NCI-H2107 (cell line): ENCODE data around the gene SLC24A3.
"Not testable (repeated sequence)": the region's sequence is repeated elsewhere in the genome, so short reads cannot be mapped to it uniquely, and the experiment has no call there.

ENCODE experiments used
- DNase-seq: peaks from one replicate; lab custom pipeline; 2025; lab: John Stamatoyannopoulos, UW

The SLC24A3 gene

GRCh38 chr20:19746396-19746795, 534.0 kb downstream of the SLC24A3 start:
- DNase-seq: no peak

DNA sequence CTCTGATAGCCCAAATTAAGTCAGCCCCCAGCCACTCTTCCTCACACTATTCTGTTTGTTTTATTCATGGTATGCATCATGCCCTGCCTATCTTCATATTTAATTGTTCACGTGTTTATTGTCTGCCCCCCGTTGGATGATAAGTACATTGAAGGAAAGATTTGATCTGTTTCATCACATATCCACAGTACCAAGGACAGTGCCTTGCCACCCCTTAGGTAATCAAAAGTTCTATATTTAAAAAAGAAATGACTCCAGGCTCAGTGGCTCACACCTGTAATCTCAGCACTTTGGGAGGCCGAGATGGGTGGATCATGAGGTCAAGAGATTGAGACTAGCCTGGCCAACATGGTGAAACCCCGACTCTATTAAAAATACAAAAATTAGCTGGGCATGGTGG, 535.5 kb downstream of the SLC24A3 start:
- no peak for DNase-seq

- DNase-seq: no peak
Measured at GRCh38 chr20:19748681-19749080, 536.2 kb downstream of the SLC24A3 start.

DNA sequence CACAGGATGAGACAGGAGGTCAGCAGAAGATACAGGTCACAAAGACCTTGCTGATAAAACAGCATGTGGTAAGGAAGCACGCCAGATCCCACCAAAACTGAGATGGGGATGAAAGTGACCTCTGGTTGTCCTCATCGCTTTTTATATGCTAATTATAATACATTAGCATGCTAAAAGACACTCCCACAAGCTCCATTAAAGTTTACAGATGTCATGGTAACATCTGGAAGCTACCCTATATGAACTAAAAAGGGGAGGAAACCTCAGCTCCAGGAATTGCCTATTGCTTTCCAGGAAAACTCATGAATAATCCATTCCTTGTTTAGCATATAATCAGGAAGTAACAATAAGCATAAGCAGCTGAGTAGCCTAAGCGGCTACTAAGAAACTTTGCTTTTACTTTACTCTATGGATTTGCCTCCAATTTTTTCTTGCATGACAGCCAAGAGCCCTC, 537.2 kb downstream of the SLC24A3 start:
- DNase-seq: no peak

DNA sequence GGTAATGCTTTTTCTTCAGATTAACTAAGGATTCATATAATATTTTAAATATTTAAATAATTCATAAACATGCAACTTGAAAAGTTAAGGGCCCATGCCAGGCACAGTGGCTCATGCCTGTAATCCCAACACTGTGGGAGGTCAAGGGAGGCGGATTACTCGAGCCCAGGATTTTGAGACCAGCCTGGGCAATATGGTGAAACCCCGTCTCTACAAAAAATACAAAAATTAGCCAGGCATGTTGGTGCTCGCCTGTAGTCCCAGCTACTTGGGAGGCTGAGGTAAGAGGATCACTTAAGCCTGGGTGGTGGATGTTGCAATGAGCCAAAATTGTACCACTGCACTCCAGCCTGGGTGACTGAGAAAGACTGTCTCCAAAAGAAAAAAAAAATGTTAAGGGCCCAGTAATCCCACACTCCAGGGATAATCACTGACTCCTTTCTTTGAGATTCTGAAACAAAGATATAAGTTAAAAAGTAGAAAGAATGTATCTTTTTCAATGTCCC, 537.7 kb downstream of the SLC24A3 start:
- no peak for DNase-seq

GRCh38 chr20:19750907-19751636, 538.6 kb downstream of the SLC24A3 start:
- DNase-seq: no peak

GRCh38 chr20:19754201-19754600, 541.8 kb downstream of the SLC24A3 start:
- not testable (repeated sequence) for DNase-seq

DNA sequence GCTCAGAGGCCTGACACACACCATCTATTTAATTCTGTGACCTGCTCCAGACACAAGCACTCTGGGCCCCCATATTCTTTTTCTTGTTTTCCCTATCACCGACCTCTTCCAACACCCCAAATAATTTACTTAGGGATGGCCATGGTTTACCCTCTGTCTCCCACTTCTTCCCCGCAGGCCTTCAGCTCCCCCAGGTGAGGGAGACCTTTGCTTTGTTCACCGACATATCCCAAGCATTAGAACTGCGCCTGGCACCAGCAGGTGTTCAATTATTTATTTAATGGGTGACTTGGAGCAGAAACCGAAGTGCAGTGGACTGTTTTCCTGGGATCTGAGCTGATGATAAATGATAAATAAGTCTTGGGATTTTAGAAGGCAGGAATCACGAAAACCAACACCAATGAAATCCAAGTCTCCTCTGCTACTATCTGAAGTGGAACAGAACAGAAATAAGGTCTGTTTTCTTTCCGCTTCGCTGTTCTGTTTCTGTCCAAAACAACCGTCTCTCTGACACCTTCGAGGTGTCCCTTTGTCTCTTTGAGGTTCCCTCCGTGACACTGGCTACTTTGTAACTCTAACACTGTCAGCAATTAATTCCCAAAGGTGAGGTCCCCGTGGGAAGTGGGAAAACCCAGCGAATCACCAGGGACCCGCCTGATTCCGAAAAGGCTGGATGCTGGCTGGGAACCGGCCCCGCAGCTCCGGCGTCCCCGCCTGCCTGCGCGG, 544.5 kb downstream of the SLC24A3 start:
- DNase-seq: no peak

GRCh38 chr20:19757487-19758132, 545.2 kb downstream of the SLC24A3 start:
- DNase-seq: peak; percentile 41

GRCh38 chr20:19758133-19758500, 545.7 kb downstream of the SLC24A3 start, which contains the start of gene RIN2:
Gene RIN2, plus strand, starts transcription at chr20:19758258. Its CDS starts 131,344 bp downstream, at chr20:19889602.
- no peak for DNase-seq

GRCh38 chr20:19758501-19759331, 546.3 kb downstream of the SLC24A3 start:
- no peak for DNase-seq

DNA sequence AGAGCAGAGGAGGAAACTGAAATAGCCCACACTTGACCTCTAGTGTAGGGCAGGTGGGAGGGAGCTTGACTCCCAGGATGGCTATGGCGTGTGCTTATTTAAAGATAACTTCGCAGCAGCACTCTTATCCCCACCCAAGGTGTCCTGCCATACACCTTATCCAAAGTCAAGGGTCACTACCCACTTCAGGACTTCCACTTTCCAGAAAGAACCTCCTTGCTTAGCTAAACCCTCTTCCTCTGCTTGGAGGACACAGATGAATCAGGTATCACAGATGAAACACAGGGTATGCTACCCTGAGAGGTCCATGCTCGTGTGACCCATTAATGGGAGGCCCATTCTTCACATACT, 547.9 kb downstream of the SLC24A3 start:
- DNase-seq: no peak

DNA sequence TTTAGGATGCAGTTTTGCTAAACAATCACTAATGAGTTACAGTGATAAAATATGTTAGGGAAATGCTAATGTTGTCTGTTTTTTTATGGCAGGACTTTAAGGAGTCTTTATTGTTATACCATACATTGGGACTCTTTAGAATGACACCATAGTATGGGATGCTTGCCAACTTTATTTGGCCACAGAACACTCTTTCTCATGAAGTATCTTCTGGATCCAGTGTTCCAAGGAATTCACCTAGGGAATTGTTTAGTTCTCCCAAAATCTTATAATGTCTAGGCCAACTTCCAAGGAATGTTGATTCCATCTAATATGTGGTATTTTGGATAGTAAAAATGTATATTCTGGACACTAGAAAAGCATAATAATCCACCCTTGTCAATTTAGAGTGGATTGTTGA, 548.9 kb downstream of the SLC24A3 start:
- DNase-seq: no peak

DNA sequence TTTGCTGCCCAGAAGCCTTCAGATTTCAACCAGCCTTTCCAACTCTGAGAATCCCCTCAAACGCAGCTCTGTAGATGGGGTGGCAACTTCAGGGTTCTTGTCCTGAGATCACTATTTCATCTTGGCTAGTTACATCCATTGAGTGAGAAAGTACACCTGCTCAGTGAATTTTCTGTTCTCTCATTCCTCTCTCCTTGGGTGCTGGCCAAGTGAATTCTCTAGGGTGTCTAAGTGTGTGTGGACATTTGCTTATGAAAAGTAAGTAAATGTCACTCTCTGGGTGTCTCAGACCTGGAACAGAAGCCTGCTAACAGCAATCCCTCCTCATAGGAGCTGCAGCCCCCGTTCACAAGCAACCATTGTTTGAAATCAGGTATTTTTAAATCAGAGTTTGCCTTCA, 549.4 kb downstream of the SLC24A3 start:
- no peak for DNase-seq

GRCh38 chr20:19764207-19764606, 551.8 kb downstream of the SLC24A3 start:
- DNase-seq: no peak

GRCh38 chr20:19765266-19765665, 552.8 kb downstream of the SLC24A3 start:
- DNase-seq: no peak

- no peak for DNase-seq
Measured at GRCh38 chr20:19765913-19766312, 553.5 kb downstream of the SLC24A3 start.

- DNase-seq: no peak
Measured at GRCh38 chr20:19767070-19767469, 554.6 kb downstream of the SLC24A3 start.

DNA sequence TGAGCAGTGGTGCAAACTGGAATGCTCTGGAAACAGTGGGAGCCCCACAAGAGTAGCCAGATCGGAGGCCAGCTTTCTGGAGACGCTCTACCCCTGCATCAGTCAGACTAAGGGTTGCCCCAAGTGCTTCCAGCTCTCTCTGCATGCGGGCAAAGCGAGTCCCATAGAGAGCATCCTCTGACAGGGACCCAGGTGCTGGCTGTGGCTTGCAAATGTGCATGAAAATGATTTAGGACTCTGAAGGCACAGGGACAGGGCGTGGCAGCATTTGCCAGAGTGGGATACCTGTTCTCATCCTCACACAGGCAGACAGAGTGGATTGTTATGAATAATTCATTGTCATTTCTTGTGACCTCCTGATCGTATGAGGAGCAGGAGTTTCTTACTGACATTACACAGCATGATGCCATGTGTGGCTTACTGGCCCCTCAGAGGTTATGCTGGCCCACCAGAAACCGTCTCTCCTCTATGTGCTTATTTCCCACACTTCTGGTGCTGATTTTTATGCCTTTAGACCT, 555.9 kb downstream of the SLC24A3 start:
- DNase-seq: no peak

- no peak for DNase-seq
Measured at GRCh38 chr20:19769507-19769906, 557.1 kb downstream of the SLC24A3 start.

DNA sequence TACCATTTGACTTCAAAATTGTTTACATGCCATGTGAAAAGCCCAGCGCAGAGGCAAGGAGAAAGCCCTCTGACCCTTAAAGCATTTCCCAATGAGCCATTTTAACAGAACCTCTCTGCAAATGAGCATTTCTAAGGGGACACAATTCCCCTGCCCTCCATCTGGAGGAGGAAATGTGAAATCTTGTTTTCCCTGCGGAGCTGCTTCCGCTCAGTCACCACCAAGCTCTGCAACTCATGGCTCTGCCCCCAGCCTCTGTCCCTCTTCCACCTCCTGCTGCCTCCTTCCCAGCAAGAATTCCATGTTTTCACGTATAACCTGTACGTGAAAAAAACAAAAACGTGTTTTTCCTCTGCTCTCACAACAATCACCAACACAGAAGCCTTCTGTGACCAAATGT, 557.9 kb downstream of the SLC24A3 start:
- DNase-seq: no peak

- no peak for DNase-seq
Measured at GRCh38 chr20:19771031-19771430, 558.6 kb downstream of the SLC24A3 start.
